SK-N-SH (cell line): Measurements from ENCODE around the gene PDIK1L. TPM values are rescaled to one million over a fixed set of nuclear protein-coding genes. Genes with fewer than 3 reads are reported as not detected.

Source experiments
- CTCF ChIA-PET: fragments of 300-600, 350-600 bp; formaldehyde crosslinking; extraction: SDS; loops from one replicate; lab custom pipeline; 2021; lab: Yijun Ruan, JAX
- POLR2A ChIA-PET: fragments of 350-600 bp; sonication (Branson Sonifier 250); formaldehyde crosslinking; extraction: SDS; loops from one replicate; lab custom pipeline; 2020; ENCODE audit warnings: antibody characterized with exemption, inconsistent platforms; lab: Yijun Ruan, JAX
- DNase-seq: peaks from one replicate; pipeline ENCODE4 v3.0.0; 2012
- H2AFZ ChIP-seq: fragments of 200-600 bp; sonication (generic); 2 replicates; pipeline ENCODE4 v1.8.1; 2016; ENCODE audit warnings: antibody characterized with exemption, mild to moderate bottlenecking, low read depth
- H3F3A ChIP-seq: fragments of 200-600 bp; sonication (generic); replicated peaks from 2 replicates; pipeline ENCODE3; 2016; ENCODE audit warnings: antibody characterized with exemption, mild to moderate bottlenecking; ENCODE audit not compliant: insufficient read depth
- H3K27ac ChIP-seq, 2 experiments: fragments of 200-500 bp in 1 of 2; fragments of 200-600 bp in 1 of 2; sonication (Bioruptor generic) in 1 of 2; sonication (generic), shearing (Covaris generic) in 1 of 2; 2 replicates each; pipeline versions ENCODE4 v1.5.1 to v1.6.1; 2014 to 2016; ENCODE audit warnings: low read depth in 2 of 2, inconsistent platforms in 1 of 2, low read length in 1 of 2, mild to moderate bottlenecking in 1 of 2, mixed read lengths in 1 of 2
- H3K27me3 ChIP-seq: fragments of 200-600 bp; sonication (generic), shearing (Covaris generic); 2 replicates; pipeline ENCODE4 v1.6.1; 2016; ENCODE audit warnings: mixed run types; ENCODE audit not compliant: insufficient read depth
- H3K36me3 ChIP-seq, 2 experiments: fragments of 200-500 bp in 1 of 2; fragments of 200-600 bp in 1 of 2; sonication (Bioruptor generic) in 1 of 2; sonication (generic) in 1 of 2; replicated peaks in 1 of 2; 2 replicates each; pipeline versions ENCODE3 to v1.5.1; 2014 to 2016; ENCODE audit warnings: low read length in 1 of 2, mild to moderate bottlenecking in 1 of 2; ENCODE audit not compliant: insufficient read depth in 2 of 2, control insufficient read depth in 1 of 2
- H3K4me1 ChIP-seq, 2 experiments: fragments of 200-500 bp in 1 of 2; fragments of 200-600 bp in 1 of 2; sonication (Bioruptor generic) in 1 of 2; sonication (generic), shearing (Covaris generic) in 1 of 2; 2 replicates each; pipeline versions ENCODE4 v1.5.1 to v1.6.1; 2014 to 2016; ENCODE audit warnings: low read depth in 1 of 2, low read length in 1 of 2, mixed run types in 1 of 2; ENCODE audit not compliant: insufficient read depth in 2 of 2, control insufficient read depth in 1 of 2
- H3K4me2 ChIP-seq: fragments of 200-600 bp; sonication (generic), shearing (Covaris generic); 2 replicates; pipeline ENCODE4 v1.6.1; 2017; ENCODE audit warnings: mixed run types
- H3K4me3 ChIP-seq, 2 experiments: fragments of 200-500 bp in 1 of 2; fragments of 200-600 bp in 1 of 2; sonication (Bioruptor generic) in 1 of 2; sonication (generic), shearing (Covaris generic) in 1 of 2; 2 replicates each; pipeline versions ENCODE4 v1.5.1 to v1.8.1; 2014 to 2016; ENCODE audit warnings: low read depth in 2 of 2, inconsistent platforms in 1 of 2, low read length in 1 of 2, mild to moderate bottlenecking in 1 of 2, mixed read lengths in 1 of 2, moderate library complexity in 1 of 2
- H3K79me2 ChIP-seq: fragments of 200-600 bp; sonication (generic); 2 replicates; pipeline ENCODE4 v1.8.1; 2017; ENCODE audit warnings: mild to moderate bottlenecking; ENCODE audit not compliant: insufficient read depth
- H3K9ac ChIP-seq: fragments of 200-600 bp; sonication (generic); 2 replicates; pipeline ENCODE4 v1.6.1; 2017; ENCODE audit warnings: mixed run types
- H3K9me2 ChIP-seq: fragments of 200-600 bp; sonication (generic); 2 replicates; pipeline ENCODE4 v1.6.1; 2017; ENCODE audit warnings: mixed run types
- H3K9me3 ChIP-seq: fragments of 200-600 bp; sonication (generic); 2 replicates; pipeline ENCODE4 v1.6.1; 2017; ENCODE audit warnings: mixed run types, mild to moderate bottlenecking, moderate library complexity
- H4K20me1 ChIP-seq: fragments of 200-600 bp; sonication (generic); 2 replicates; pipeline ENCODE4 v1.6.1; 2017; ENCODE audit warnings: mild to moderate bottlenecking, mixed run types; ENCODE audit not compliant: insufficient read depth
- CHD2 ChIP-seq: fragments of 150-350 bp; IDR thresholded peaks from 2 replicates; pipeline ENCODE4 v1.6.1; 2018; ENCODE audit warnings: low read length; ENCODE audit not compliant: partially characterized antibody
- FOXJ3 ChIP-seq: sonication (generic); formaldehyde crosslinking; IDR thresholded peaks from 2 replicates; pipeline ENCODE4 v1.5.1; 2020; ENCODE audit warnings: mild to moderate bottlenecking, missing genetic modification reagents
- GABPA ChIP-seq: IDR thresholded peaks from 2 replicates; pipeline ENCODE4 v1.4.0; 2012; ENCODE audit warnings: low read depth, mild to moderate bottlenecking
- JUND ChIP-seq: IDR thresholded peaks from 2 replicates; pipeline ENCODE4 v1.4.0; 2012
- MXI1 ChIP-seq: IDR thresholded peaks from 2 replicates; pipeline ENCODE4 v1.6.1; 2012; ENCODE audit warnings: mild to moderate bottlenecking, low read depth, low read length, improper control_type of control experiment
- NFIC ChIP-seq: IDR thresholded peaks from 2 replicates; pipeline ENCODE4 v1.4.0; 2012; ENCODE audit warnings: borderline replicate concordance
- RCOR1 ChIP-seq: fragments of 150-350 bp; IDR thresholded peaks from 2 replicates; pipeline ENCODE4 v1.6.1; 2017; ENCODE audit warnings: antibody characterized with exemption, low read length
- REST ChIP-seq: IDR thresholded peaks from 2 replicates; pipeline ENCODE4 v1.6.1; 2012; ENCODE audit warnings: mild to moderate bottlenecking, low read depth, low read length, moderate library complexity
- SMC3 ChIP-seq: IDR thresholded peaks from 2 replicates; pipeline ENCODE4 v1.6.1; 2012; ENCODE audit warnings: low read depth, low read length, improper control_type of control experiment
- USF1 ChIP-seq: IDR thresholded peaks from 2 replicates; pipeline ENCODE4 v1.4.0; 2012; ENCODE audit warnings: low read depth, borderline replicate concordance
- USF2 ChIP-seq: fragments of 150-350 bp; IDR thresholded peaks from 2 replicates; pipeline ENCODE4 v1.6.1; 2017; ENCODE audit warnings: antibody characterized with exemption, low read length, low read depth, borderline replicate concordance
- YY1 ChIP-seq: IDR thresholded peaks from 2 replicates; pipeline ENCODE4 v1.4.0; 2012; ENCODE audit warnings: low read depth, mild to moderate bottlenecking
- WGBS: methylation state at CpG from one replicate; pipeline ENCODE4 v1.1.6; 2017; ENCODE audit warnings: low lambda C conversion rate; 5-methylcytosine and 5-hydroxymethylcytosine counted together
- polyA plus RNA-seq, 3 experiments: library from polyadenylated mRNA; depleted of rRNA; stranded (reverse); fragments of >200 nt; gene quantifications; 2 replicates each; pipeline ENCODE4 v1.2.3, GENCODE V29; 2012

Gene PDIK1L
- polyA plus RNA-seq, 1 of the 3 experiments (the other 2 are of a cell fraction): 1.2 TPM

- Histone ChIP-seq H3K27me3 (no peaks in the 10 kb centered on the region), H3K9ac (no peak within 1 kb of the TSS), H3K79me2 (no peaks in the 10 kb centered on the region), H3K27ac (peak within 1 kb of the TSS in 1 of 2 experiments; percentile 60; a peak in 3 of 4 replicates), H3K4me1 (peaks cover 6 to 33% of the 10 kb centered on the region in 2 experiments; a peak in 1 of 4 replicates), H2AFZ (peak within 1 kb of the TSS; percentile 70; the same call in 1 of the 2 replicates), H3K9me2 (no peaks in the 10 kb centered on the region), H4K20me1 (no peaks in the 10 kb centered on the region), H3K36me3 (no peaks in the 10 kb centered on the region), H3K9me3 (no peaks in the 10 kb centered on the region), H3F3A (no peaks in the 10 kb centered on the region), H3K4me2 (peak within 1 kb of the TSS; percentile 8; the same call in 1 of the 2 replicates), H3K4me3 (peak within 1 kb of the TSS in 1 of 2 experiments; percentile 43; a peak in 3 of 4 replicates)
- CTCF ChIA-PET: interaction anchor here (0.6 to 13.7 kb wide), 7 partner anchors 11 to 439 kb away, joined by 3 to 131 read pairs (median 6); partner anchors contain the start of genes CEP85 and ZNF593
- POLR2A ChIA-PET: no interaction called here
- no peak for TF ChIP-seq USF1
- TF ChIP-seq MXI1: no peak
- no peak for TF ChIP-seq SMC3
- no peak for TF ChIP-seq USF2
- TF ChIP-seq FOXJ3 (CRISPR knock-in tag): no peak
- no peak for TF ChIP-seq GABPA
- no peak for TF ChIP-seq CHD2
- TF ChIP-seq RCOR1: no peak
- no peak for TF ChIP-seq REST
- no peak for TF ChIP-seq JUND
- TF ChIP-seq YY1: no peak
- no peak for TF ChIP-seq NFIC
- WGBS: 51% methylated on average over 6 of the region's 6 CpGs
- DNase-seq: no peak
Observed at GRCh38 chr1:26158908-26159742, 47.5 kb downstream of the PDIK1L start, which contains the start of gene FAM110D. Gene FAM110D, plus strand, starts transcription at chr1:26159079. Its CDS starts 2,213 bp downstream, at chr1:26161292.
